Erythroblast (primary cell): ENCODE results near the gene RAB11A.

ENCODE experiments used
- DNase-seq, 2 experiments: peaks; one replicate each; lab custom pipeline; 2025; lab: John Stamatoyannopoulos, UW
- GATA1 ChIP-seq: IDR thresholded peaks from 2 replicates; pipeline ENCODE4 v1.6.1; 2011; ENCODE audit warnings: low read depth, mild to moderate bottlenecking, control low read depth, low read length, moderate library complexity
- POLR2A ChIP-seq: IDR thresholded peaks from 2 replicates; pipeline ENCODE4 v1.6.1; 2011; ENCODE audit warnings: mild to moderate bottlenecking, low read length

Gene RAB11A

DNA sequence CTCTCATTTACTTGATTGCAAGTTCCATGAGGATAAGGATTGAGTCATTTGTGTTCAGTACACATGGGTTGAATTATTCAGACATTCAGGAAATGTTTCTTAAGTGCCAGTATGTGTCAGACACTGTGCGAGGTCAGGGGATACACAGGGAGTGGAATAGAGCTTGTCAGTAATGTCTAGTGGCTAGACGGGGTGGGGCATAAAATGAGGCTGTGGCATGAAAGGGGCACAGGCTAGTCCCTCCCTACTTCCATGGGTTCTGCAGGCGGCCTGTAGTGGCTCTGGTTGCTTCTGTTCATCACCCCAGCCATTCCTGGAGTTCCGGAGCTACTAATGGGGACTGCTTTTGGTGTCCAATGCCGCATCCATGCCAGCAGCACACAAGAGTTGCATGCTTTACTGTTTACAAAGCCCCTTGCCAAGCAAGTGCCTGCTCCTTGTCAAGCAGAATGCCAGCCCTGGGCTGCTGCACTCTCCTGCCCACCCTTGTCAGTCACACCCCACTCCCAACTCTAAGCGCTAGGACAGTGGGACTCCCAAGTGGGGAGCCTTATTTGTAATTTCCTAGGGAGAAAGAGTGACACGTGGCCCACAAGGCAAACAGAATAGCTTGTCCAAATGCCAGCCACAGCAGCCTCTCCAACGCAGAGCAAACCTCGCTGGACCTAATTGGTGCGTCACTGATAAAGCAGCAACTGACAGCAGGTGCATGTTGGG lies 70.8 kb downstream of the RAB11A start:
- DNase-seq = no peak
- TF ChIP-seq GATA1 (no peak), POLR2A (no peak)

DNA sequence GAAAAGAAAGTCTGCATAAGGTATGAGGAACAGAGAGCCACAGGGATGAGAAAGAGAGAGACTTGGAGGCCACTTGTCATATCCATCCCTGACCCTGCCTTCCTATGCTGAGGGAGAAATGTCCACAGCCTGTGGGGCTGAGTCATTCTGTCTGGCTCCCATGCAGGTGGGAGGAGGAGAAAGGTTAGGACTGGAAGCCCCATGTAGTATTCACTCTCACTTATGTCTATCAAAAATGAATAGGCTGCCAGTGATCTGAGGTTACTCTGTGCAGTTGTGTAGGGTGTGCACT lies 71.3 kb downstream of the RAB11A start:
- TF ChIP-seq GATA1 (no peak), POLR2A (no peak)
- DNase-seq = no peak
